Activated T-cell treated with anti-CD3 and anti-CD28 coated beads for 4 hours (primary cell): ENCODE results near the gene SLC25A43.
"Not testable (repeated sequence)": the region's sequence is repeated elsewhere in the genome, so short reads cannot be mapped to it uniquely, and the experiment has no call there.

Experiments used
- DNase-seq: peaks from one replicate; pipeline ENCODE4 v3.0.0-alpha.2; 2020

The SLC25A43 gene

DNA sequence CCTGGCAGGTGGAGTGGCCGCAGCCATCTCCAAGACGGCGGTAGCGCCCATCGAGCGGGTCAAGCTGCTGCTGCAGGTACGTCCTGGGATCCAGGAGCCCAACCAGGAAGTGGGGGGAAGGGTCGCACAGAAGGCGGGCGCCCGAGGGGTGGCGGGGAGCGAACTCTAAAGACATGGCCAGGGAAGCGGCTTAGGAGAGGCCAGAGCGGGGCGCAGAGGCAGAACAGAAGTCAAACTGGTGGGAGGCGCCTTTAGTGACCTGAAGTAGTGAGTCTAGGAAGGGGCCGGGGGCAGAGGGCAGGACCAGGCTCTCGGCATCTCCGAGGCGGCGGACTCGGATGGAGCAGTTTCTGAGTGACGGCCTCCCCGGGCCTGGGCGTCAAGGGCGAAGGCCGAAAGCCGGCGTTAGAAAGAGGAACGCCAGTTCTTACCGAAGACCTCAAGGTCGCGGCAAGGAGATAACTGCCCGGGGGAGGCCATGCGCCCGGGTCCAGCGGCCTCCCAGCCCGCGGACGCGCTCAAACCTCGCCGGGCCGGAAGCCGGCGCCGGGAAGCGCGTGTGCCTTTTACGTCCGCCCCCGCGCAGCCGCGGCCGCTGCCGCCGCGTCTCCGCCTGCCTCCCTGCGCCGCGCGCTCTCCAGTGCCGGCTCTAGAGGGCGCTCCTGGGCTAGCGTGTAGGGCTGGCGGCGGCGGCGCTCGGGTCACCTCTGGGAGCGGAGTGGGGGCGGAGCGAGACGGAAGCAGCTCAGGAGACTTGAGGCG lies 69.6 kb downstream of the SLC25A43 start:
- peak; percentile 78 for DNase-seq

DNA sequence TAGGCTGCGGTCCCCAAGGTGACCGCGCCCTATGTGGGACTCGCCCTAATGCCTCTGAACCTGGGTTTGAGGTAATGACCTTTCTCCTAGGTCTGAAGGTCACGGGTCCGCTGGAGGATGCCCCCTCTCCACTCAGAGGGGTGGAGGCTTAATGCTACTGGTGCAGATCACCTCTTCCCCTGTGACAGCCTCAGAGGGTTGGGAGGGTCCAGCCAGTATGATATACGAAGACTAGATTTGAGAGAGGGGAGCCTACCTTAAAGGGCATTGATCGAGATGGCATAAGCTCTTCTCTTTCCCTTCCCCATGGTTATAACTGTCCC lies 70.1 kb downstream of the SLC25A43 start:
- no peak for DNase-seq

DNA sequence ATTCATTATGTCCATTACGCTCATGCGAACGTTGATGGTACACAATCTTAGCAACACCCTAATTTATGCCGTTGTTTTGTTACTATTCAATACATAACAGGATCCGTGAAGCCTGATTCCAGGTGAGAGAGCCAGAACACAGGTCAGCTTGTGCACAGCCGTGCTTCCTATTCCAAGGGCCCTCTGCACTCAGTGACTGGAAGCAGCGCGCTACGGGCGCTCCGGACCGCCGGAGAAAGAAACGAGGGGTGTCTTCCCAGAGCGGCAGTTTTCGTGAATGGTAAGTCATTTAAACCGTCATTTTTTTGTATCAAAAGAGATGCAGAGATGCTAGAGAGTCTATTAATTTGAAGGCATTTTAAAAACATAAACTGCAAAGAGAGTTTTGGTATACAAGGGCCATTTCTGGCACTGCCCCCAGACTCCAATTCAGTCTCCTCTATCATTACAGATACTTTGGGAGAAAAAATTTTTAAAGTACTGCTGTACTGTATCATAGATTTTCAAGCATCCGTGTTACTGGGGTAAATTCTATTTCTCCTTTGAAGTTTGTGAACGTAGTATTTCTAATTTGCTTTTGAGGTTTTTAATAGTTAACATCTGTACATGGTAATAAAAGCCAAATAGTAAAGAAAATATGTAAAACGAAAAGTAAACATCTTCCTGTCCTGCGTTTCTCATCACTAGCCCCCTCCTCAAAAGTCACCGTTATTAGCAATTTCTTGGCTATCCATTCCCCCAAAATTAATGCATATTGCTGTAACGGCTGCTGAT lies 75.7 kb downstream of the SLC25A43 start:
- DNase-seq = no peak

DNA sequence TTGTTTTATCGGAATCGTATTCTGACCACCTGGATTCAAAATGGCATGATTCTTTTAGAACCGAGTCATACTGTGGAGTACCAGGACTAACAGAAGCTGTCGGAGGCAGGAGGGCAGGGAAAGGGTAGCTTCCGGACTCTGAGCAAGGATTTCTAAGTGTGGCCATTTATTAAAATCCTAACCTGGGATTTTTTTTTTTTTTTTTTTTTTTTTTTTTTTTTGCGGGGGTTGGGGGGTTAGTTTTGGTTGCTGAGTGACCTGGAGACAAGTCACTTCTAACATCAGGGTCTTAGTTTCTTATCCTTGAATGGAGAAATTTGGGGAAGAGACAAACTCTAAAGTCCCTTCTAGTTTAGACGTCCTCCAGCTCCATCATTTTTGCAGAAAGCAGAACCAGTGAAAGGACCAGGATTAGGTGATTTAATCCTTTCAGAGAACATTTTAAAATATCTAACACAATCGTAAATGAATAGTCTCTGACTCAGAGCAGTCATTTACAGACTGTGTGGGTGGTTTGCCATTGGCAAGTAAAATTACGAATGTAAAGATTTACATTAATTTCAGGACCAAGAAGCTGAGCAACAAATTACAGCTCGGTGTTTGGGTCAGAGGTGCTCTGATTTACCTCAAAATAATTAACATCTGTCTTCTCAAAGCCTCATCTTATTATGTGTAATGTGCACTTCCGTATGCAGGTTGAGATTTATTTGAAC lies 76.4 kb downstream of the SLC25A43 start:
- no peak for DNase-seq

DNA sequence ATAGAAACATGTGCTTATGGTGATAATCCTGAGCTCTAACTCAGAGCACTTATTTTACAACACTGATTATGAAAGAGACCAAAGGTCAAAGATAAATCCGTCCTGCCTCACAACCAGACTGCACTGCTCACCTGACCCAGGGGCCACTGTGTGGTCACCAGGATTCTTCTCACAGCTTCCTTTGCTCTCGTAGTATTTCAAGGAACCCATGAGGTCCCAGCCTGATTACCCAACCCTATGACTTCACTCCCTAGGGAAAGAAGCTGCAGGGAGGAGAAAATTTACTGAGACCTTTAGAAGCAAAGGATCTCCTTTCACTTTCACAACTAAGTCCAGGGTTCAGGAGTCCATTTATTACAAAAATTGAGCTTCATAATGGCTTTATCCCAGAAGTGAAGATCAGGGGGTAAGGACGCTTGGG lies 78.7 kb downstream of the SLC25A43 start:
- no peak for DNase-seq

DNA sequence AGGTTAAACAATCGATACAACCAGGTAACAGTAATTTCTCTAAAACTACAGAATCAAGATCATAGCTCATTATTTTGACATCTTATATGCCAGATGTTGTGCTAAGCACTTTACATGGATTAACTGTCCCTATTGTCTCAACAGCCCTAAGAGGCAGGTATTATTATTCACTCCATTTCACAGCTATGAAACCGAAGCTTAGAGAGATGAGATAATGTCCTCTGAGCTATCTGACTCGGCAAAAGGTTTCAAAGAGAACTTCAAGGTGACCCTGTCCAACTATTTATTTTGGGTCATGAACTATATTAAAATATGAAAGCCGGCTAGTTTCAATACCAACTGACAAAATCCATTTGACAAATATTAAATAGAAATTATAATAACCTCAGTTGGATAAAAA lies 79.4 kb downstream of the SLC25A43 start:
- DNase-seq = no peak

DNA sequence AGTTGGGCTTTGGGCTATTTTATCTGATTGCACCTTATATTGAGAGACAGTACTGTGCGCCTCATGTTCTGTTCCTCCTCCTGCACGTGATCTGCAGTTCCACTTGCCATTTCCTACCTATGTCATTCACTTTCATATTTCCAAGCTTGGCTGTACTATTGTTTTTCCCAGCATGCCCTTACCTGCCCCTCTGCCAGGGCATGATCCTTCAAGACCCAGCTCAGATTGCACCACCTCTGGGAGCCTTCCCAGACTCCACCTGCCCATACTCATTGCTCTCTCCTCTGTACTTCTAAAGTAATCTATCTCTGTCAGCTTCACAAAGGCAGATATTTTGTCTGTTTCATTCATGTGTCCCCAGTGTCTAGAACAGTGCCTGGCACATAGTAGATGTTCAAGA lies 80.7 kb downstream of the SLC25A43 start:
- DNase-seq = no peak

DNA sequence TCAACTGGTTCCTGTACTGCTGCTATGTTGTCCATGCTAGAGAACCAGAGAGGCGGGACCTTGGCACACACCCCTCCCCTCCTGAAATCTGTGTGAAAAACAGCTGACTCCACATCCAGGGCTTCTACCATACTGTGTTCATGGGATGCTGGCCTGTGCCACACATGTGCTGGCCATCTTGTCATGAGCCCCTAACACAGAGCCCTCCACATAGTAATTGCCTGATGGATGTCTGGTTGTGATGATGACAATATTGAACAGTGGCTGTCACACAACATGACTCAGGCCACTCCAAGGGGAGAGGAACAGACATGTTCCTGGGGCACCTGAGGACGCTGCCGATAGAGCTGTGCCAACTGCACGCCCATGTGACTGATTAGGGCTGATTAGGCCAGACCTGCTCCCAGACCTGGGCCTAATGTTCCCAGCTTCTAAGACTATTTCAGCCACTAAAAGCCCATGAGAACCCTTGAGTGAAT lies 82.2 kb downstream of the SLC25A43 start:
- no peak for DNase-seq

DNA sequence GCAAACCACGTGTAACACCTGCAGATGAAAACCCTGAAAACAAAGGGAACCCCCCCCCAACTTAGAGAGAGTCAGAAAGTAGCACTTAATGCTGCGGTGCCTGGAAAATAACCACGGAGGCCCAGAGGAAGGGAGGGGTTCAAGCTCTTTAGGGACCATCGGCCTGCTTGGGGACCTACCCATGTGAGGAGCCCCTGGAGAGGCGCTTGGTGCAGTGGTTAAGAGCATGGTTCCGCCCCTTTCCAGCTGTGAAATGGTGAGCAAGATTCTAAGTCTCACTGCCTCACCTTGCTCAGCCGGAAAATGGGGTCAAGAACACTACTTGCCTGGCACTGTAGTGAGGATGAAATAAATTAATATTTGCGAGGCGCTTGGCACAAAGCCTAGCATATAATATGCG lies 82.9 kb downstream of the SLC25A43 start:
- DNase-seq = no peak

DNA sequence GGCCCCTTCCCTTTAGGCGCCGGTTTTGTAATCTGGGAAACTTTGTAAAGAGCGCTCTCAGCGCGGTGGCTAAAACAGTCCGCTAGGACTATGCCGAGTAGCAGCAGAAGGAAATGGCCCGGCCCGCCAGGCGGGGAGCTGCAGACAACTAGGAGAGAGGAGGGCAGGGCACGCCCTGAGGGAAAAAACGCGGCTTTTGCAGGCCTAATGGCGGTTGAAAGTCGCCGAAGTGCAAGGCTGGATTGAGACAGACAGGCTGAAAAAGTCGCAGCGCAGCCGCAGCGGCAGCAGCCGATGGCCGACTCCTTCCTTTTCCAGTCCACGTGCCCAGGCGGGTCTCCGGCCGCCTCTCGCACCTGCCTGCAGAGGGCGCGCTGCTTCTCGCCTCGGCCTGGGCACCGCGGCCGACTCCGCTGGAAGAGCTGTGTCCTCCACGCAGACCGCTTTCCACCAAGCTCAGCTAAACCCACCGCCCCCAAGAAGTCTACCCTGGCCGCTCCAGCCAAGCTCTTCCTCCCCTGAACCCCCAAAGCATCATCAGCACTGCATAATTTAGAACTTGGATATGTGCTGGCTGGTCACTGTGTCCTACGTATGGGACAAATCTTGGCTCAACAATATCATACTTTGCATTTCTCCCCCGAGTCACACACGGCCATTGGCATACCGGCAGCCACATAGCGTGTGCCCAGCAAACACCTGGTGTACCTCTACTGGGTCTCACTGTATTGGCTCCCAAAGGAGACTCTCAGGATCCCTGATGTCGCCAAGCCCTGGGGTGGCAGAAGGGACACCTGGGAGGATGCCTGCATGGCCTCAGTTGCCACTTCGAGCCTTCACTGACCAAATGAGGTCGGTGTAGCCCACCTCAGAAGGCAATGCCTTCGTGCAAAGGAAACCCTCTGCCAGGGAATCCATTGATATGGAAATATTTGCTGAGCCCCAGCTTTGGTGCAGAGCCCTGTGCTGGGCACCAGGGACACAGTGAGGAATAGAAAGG lies 83.6 kb downstream of the SLC25A43 start:
- peak; percentile 40 for DNase-seq

DNA sequence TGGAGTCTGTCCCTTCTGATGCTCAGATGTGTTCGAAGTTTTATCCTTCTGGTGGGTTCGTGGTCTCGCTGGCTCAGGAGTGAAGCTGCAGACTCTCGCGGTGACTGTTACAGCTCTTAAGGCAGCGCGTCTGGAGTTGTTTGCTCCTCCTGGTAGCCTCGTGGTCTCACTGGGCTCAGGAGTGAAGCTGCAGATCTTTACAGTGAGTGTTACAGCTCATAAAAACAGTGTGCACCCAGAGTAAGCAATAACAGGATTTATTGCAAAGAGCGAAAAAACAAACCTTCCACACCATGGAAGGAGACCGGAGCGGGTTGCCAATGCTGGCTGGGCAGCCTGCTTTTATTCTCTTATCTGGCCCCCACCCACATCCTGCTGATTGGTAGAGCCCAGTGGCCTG lies 87.6 kb downstream of the SLC25A43 start:
- no peak for DNase-seq

DNA sequence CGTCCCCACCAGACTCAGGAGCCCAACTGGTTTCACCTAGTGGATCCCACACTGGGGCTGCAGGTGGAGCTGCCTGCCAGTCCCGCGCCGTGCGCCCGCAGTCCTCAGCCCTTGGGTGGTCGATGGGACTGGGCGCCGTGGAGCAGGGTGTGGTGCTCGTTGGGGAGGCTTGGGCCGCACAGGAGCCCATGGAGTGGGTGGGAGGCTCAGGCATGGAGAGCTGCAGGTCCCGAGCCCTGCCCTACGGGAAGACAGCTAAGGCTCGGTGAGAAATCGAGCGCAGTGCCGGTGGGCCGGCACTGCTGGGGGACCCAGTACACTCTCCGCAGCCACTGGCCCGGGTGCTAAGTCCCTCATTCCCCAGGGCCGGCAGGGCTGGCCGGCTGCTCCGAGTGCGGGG lies 88.6 kb downstream of the SLC25A43 start:
- DNase-seq = not testable (repeated sequence)

DNA sequence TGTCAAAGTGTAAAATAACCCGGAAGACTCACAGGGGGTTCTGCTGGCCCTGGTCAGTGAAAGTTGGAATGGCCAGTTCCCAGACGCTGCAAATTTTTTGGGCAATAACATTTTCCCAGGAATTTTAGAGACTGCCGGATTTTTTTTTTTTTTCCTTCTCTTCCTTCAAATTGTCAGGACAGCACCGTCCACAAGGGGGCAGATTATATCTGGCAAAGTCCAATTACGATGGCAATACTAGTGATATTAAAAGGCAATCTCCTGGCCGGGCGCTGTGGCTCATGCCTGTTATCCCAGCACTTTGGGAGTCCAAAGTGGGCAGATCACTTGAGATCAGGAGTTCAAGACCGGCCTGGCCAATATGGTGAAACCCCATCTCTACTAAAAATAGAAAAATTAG lies 89.6 kb downstream of the SLC25A43 start:
- peak; percentile 9 for DNase-seq

DNA sequence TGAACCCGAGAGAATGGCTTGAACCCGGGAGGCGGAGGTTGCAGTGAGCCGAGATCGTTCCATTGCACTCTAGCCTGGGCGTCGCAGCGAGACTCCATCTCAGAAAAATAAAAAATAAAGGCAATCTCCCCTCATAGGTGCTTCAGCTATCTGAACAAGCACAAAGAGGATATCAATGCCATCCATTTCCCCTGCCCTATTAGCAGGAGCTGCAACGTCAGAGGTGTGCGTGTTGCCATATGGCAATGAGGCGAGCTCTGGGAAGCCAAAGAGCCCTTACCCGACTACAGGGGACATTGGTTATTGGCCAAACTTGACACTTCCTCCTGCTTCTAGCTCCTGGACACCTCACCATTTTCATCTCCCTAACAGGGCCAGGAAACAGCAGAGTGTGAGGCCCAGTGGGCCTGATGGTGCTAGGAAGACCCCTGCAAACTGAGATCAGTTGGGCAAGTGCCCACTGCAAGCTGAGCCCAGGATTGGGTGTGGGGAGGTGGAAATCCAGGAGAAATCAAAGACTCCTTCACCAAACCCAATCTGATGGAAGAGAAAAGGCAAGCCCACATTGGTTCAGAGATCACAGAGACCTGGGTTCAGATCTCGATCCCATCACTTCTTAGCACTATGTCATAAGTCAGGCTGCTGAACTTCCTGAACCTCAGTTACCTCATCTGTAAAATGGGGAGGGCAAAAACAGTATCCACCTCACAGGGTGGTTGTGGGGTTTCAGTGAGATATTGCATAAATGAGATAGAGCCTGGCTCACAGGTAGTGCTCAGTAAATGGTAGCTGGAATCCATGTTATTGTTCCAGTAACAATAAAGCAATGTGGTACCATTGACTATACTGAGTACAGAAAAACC lies 90.3 kb downstream of the SLC25A43 start:
- DNase-seq = no peak

DNA sequence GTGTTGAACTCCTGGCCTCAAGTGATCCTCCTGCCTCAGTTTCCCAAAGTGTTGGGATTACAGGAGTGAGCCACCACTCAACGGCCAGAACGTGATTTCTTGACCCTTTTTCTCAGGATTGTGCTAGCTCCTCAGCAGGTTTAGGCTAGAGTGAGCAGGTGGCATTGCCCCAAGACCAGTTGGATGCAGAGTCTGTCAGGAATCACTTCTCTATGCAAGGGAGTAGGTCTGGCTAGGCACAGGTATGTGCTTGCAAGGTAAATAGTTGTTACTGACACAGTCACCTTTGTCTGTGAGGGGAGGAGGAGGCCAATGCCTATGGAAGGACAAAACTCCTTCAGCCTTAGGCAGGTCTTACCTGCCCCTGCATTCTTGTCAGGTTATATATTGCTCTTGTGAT lies 93.3 kb downstream of the SLC25A43 start:
- DNase-seq = no peak

DNA sequence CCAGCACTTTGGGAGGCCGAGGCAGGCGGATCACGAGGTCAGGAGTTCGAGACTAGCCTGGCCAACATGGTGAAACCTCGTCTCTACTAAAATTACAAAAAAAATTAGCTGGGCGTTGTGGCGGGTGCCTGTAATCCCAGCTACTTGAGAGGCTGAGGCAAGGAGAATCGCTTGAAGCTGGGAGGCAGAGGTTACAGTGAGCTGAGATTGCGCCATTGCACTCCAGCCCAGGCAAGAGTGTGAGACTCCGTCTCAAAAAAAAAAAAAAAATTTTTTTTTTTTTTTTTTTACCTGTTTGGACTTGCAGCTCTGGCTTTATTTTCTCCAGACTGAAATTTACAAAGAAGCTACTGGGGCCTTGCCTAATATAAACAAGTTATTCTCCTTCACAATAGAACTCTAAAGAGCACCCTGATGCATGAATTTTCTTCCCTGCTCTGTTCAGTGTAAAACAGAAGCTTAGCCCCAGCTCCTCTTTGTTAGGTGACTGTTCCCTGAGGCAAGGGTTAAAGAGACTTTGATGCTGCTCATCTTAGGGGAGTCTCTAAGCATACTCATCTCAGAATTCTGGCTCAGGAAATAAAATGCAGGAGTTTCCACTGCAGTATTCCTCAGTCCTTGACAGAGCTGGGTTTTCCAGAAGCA lies 94.8 kb downstream of the SLC25A43 start:
- not testable (repeated sequence) for DNase-seq

DNA sequence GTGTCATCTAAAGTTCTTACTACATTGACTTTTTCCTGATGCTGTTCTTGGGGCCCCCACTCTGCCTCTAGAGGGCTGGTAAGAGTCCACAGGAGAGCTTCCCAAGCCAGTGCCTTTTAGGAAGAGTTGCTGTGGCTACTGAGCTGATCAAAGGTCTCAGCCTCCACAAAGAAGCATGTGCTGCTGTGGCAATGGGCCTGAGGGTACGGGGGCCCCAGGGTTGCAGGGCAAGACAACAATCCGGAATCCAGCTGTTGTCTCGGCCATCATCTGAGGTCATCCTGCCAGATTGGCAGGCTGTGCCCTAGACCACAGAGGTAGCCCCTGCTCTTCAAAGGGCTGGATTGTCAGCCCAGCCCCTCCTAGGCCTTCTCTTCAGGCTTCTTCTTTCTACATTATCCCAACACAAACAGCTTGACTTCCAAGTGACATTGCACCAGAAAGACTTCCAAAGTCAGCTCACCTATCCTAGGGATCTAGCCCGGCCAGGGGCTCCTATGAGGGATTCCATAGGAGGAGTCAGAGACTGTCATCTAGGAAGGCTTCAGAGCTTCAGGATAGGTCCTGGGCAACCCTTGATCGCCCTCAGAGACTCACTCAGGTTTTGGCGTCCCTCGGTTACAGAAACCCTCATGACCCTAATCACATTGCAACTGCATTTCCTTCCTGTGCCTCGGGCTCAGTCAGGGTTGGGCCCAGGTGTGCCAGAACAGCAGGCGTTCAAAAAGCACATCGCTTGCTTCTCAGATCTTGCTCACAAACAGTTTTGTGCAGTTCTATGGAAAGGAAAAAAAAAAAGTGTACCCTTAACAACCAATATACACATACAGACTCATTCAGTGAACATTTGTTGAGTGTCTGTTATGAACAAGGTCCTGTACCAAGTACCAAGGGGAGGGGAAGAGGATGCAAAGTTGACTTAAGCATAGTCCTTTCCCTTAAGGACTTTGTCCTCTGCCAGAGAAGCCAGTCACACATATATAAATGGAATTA lies 96.9 kb downstream of the SLC25A43 start:
- DNase-seq = no peak

DNA sequence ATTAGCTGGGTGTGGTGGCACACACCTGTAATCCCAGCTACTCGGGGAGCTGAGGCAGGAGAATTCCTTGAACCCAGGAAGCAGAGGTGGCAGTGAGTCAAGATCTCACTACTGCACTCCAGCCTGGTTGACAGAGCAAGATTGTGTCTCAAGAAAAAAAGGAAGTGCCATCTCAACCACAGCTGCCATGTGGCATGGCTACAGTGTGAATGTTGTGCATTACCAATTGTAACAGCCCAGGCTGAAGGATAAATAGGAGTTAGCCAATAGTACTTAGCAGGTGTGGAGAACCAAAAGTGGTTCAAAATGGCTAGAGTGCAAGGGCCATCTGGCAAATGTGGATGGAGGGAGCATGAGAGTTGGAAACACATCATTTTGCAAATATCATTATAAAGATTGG lies 98.0 kb downstream of the SLC25A43 start:
- DNase-seq = no peak

DNA sequence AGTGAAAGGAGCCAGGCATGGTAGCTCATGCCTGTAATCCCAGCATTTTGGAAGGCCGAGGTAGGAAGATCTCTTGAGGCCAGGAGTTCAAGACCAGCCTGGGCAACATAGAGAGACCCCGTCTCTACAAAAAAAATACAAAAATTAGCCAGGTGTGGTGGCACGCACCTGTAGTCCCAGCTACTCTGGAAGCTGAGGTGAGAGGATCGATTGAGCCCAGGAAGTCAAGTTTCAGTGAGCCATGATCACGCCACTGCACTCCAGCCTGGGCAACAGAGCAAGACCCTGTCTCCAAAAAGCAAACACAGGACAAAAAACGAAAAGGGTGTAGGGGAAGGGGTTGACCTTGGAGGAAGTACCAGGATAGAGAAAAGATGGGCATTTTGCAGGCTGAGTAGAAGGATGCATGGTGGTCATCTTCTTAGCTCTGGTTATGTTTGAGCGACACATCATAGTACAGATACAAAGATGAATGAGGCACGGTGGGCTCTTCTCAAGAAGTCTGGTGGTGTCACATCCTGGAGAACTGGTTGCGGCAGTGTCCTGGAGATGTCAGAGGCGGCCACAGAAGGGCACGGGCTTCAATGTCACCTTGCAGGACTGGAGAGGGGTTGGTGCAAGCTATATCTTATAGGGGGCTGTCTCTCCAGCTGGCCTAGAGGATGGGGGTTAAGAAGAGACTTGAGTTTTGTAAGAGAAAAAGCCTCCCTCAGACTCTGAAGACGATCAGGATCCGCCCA lies 101.1 kb downstream of the SLC25A43 start:
- DNase-seq = no peak
